HepG2 (cell line): ENCODE results near the gene UHMK1. TPM values are rescaled to one million over a fixed set of nuclear protein-coding genes. Genes with fewer than 3 reads are reported as not detected.

Experiments used
- ASH2L ChIP-seq: fragments of 300-600, 200-600 bp; sonication (generic); IDR thresholded peaks from 2 replicates; pipeline ENCODE4 v1.7.0; 2017; ENCODE audit warnings: low read depth, mild to moderate bottlenecking, moderate library complexity, mixed read lengths, low read length; ENCODE audit not compliant: insufficient read length
- GABPA ChIP-seq, 2 experiments: IDR thresholded peaks; 2 replicates each; pipeline ENCODE4 v1.6.1; 2011 to 2016; ENCODE audit warnings: low read depth in 2 of 2, low read length in 1 of 2, missing biosample characterization in 1 of 2, missing genetic modification characterization in 1 of 2
- HINFP ChIP-seq: sonication (generic); formaldehyde crosslinking; IDR thresholded peaks from 2 replicates; pipeline ENCODE4 v1.4.0; 2020; ENCODE audit warnings: low read depth, mild to moderate bottlenecking, missing genetic modification reagents
- PHF20 ChIP-seq: sonication (generic); formaldehyde crosslinking; IDR thresholded peaks from 2 replicates; pipeline ENCODE4 v1.5.0; 2020; ENCODE audit warnings: mild to moderate bottlenecking, missing genetic modification reagents
- RARA ChIP-seq: IDR thresholded peaks from 2 replicates; pipeline ENCODE4 v1.6.1; 2016; ENCODE audit warnings: missing genetic modification reagents, missing compliant biosample characterization
- REXO4 ChIP-seq: sonication (generic); formaldehyde crosslinking; IDR thresholded peaks from 2 replicates; pipeline ENCODE4 v1.8.0; 2022; ENCODE audit warnings: missing genetic modification reagents, mild to moderate bottlenecking, borderline replicate concordance
- RXRB ChIP-seq: IDR thresholded peaks from 2 replicates; pipeline ENCODE4 v1.6.1; 2016; ENCODE audit warnings: borderline replicate concordance, missing genetic modification reagents, missing compliant biosample characterization
- SIN3A ChIP-seq: IDR thresholded peaks from 2 replicates; pipeline ENCODE4 v1.6.1; 2011; ENCODE audit warnings: low read depth, mild to moderate bottlenecking, control low read depth, low read length, borderline replicate concordance
- SOX13 ChIP-seq, 3 experiments: fragments of 450-650 bp in 1 of 3; sonication (generic) in 1 of 3; formaldehyde crosslinking in 1 of 3; IDR thresholded peaks in 2 of 3; conservative IDR thresholded peaks in 1 of 3; 2 replicates each; pipeline versions ENCODE4 v1.5.0 to v1.6.1; 2016 to 2020; ENCODE audit warnings: antibody characterized with exemption in 1 of 3, mild to moderate bottlenecking in 1 of 3, missing compliant biosample characterization in 1 of 3, missing genetic modification reagents in 1 of 3, moderate library complexity in 1 of 3
- ZNF12 ChIP-seq: sonication (generic); formaldehyde crosslinking; IDR thresholded peaks from 2 replicates; pipeline ENCODE4 v1.5.0; 2020; ENCODE audit warnings: missing genetic modification reagents
- ZNF326 ChIP-seq: sonication (generic); formaldehyde crosslinking; IDR thresholded peaks from 2 replicates; pipeline ENCODE4 v1.4.0; 2020; ENCODE audit warnings: missing genetic modification reagents, borderline replicate concordance
- ZNF44 ChIP-seq: sonication (generic); formaldehyde crosslinking; IDR thresholded peaks from 2 replicates; pipeline ENCODE4 v1.5.1; 2020; ENCODE audit warnings: mild to moderate bottlenecking, missing genetic modification reagents
- ZNF577 ChIP-seq: sonication (generic); formaldehyde crosslinking; IDR thresholded peaks from 2 replicates; pipeline ENCODE4 v1.4.0; 2020; ENCODE audit warnings: mild to moderate bottlenecking, low read depth, missing genetic modification reagents, borderline replicate concordance
- ZNF678 ChIP-seq: sonication (generic); formaldehyde crosslinking; IDR thresholded peaks from 2 replicates; pipeline ENCODE4 v1.4.0; 2020; ENCODE audit warnings: mild to moderate bottlenecking, missing genetic modification reagents
- ZSCAN25 ChIP-seq: sonication (generic); formaldehyde crosslinking; IDR thresholded peaks from 2 replicates; pipeline ENCODE4 v1.8.0; 2022; ENCODE audit warnings: mild to moderate bottlenecking, missing genetic modification reagents
- polyA plus RNA-seq, 8 experiments: library from polyadenylated mRNA; depleted of rRNA in 3 of 8; stranded (reverse) in 7 of 8; unstranded in 1 of 8; fragments of >200 nt; fragmentation: Illumina TruSeq in 4 of 8; extraction: Trizol in 4 of 8; gene quantifications; 2 replicates each; pipeline versions ENCODE4 v1.2.1 to v1.2.3, GENCODE V29; 2011 to 2016; ENCODE audit warnings: low read depth in 4 of 8, missing spikeins in 1 of 8, mixed read lengths in 1 of 8; ENCODE audit not compliant: insufficient read depth in 1 of 8
- total RNA-seq, 5 experiments: library from RNA; depleted of rRNA; stranded (reverse); fragments of >200 nt; fragmentation: Illumina TruSeq; extraction: Trizol; gene quantifications; 2 replicates each; pipeline ENCODE4 v1.2.3, GENCODE V29; 2016; ENCODE audit warnings: low read depth in 1 of 5
- TF ChIP-seq, protein P1 (sequence below): sonication (generic); formaldehyde crosslinking; IDR thresholded peaks from 2 replicates; pipeline ENCODE4 v1.4.0; 2020; ENCODE audit warnings: low read depth, missing genetic modification reagents
- TF ChIP-seq, protein P2 (sequence below), 2 experiments: sonication (generic) in 1 of 2; formaldehyde crosslinking in 1 of 2; IDR thresholded peaks; 2 replicates each; pipeline versions ENCODE4 v1.4.0 to v1.6.1; 2018 to 2020; ENCODE audit warnings: missing genetic modification reagents in 2 of 2, borderline replicate concordance in 1 of 2, low read depth in 1 of 2, mild to moderate bottlenecking in 1 of 2, missing biosample characterization in 1 of 2

The UHMK1 gene
- total and polyA plus RNA-seq, 2 of the 13 experiments (the other 11 are each of a cell fraction or from before 2014, with no cell fraction given) = 12.9 to 20.0 TPM

- TF ChIP-seq, protein P1, sequence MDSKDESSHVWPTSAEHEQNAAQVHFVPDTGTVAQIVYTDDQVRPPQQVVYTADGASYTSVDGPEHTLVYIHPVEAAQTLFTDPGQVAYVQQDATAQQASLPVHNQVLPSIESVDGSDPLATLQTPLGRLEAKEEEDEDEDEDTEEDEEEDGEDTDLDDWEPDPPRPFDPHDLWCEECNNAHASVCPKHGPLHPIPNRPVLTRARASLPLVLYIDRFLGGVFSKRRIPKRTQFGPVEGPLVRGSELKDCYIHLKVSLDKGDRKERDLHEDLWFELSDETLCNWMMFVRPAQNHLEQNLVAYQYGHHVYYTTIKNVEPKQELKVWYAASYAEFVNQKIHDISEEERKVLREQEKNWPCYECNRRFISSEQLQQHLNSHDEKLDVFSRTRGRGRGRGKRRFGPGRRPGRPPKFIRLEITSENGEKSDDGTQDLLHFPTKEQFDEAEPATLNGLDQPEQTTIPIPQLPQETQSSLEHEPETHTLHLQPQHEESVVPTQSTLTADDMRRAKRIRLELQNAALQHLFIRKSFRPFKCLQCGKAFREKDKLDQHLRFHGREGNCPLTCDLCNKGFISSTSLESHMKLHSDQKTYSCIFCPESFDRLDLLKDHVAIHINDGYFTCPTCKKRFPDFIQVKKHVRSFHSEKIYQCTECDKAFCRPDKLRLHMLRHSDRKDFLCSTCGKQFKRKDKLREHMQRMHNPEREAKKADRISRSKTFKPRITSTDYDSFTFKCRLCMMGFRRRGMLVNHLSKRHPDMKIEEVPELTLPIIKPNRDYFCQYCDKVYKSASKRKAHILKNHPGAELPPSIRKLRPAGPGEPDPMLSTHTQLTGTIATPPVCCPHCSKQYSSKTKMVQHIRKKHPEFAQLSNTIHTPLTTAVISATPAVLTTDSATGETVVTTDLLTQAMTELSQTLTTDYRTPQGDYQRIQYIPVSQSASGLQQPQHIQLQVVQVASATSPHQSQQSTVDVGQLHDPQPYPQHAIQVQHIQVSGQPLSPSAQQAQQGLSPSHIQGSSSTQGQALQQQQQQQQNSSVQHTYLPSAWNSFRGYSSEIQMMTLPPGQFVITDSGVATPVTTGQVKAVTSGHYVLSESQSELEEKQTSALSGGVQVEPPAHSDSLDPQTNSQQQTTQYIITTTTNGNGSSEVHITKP (CRISPR knock-in tag) = peak; percentile 75; the same call in 1 of the 2 replicates
- TF ChIP-seq ZNF577 (CRISPR knock-in tag) (no peak), HINFP (CRISPR knock-in tag) (0 out of 2 replicates have a peak, but pooled peaks have one; percentile 24), GABPA (IDR thresholded peaks at IDR 0.05; ENCODE audit: low read depth, low read length) (peak; percentile 79), GABPA (CRISPR knock-in tag; IDR thresholded peaks at IDR 0.05; ENCODE audit: low read depth) (peak; percentile 92), REXO4 (CRISPR knock-in tag) (peak; percentile 72; the same call in 1 of the 2 replicates), ZSCAN25 (CRISPR knock-in tag) (peak; percentile 61; the same call in 1 of the 2 replicates), RXRB (CRISPR knock-in tag) (no peak), ZNF12 (CRISPR knock-in tag) (no peak), ASH2L (peak; percentile 97), PHF20 (CRISPR knock-in tag) (peak; percentile 87), SOX13 (IDR thresholded peaks at IDR 0.05) (no peak), SOX13 (CRISPR knock-in tag; conservative IDR thresholded peaks at IDR 0.05 in 1 of 2, IDR thresholded peaks at IDR 0.05 in 1 of 2) (0 out of 4 replicates have a peak, but pooled peaks of 1 of the 2 experiments have one; percentile 20), ZNF678 (CRISPR knock-in tag) (peak; percentile 44; the same call in 1 of the 2 replicates), SIN3A (0 out of 2 replicates have a peak, but pooled peaks have one; percentile 23), ZNF44 (CRISPR knock-in tag) (0 out of 2 replicates have a peak, but pooled peaks have one; percentile 40), RARA (no peak), ZNF326 (CRISPR knock-in tag) (no peak)
- TF ChIP-seq, protein P2, sequence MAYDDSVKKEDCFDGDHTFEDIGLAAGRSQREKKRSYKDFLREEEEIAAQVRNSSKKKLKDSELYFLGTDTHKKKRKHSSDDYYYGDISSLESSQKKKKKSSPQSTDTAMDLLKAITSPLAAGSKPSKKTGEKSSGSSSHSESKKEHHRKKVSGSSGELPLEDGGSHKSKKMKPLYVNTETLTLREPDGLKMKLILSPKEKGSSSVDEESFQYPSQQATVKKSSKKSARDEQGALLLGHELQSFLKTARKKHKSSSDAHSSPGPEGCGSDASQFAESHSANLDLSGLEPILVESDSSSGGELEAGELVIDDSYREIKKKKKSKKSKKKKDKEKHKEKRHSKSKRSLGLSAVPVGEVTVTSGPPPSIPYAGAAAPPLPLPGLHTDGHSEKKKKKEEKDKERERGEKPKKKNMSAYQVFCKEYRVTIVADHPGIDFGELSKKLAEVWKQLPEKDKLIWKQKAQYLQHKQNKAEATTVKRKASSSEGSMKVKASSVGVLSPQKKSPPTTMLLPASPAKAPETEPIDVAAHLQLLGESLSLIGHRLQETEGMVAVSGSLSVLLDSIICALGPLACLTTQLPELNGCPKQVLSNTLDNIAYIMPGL (CRISPR knock-in tag; IDR thresholded peaks at IDR 0.05; ENCODE audit: borderline replicate concordance in 1 of 2, low read depth in 1 of 2) = peak in 1 of 2 experiments; percentile 91; a peak in 3 of 4 replicates
These were observed at the start of gene UHMK1 (continued) for GRCh38 chr1:162497723-162498495.
